Rectal smooth muscle tissue (tissue), 1 donor: ENCODE data around the gene AREL1.

Source experiments
- H3K27ac ChIP-seq: one replicate; pipeline ENCODE4 v1.7.0; 2013; ENCODE audit warnings: low read depth, low read length, inconsistent platforms
- H3K27me3 ChIP-seq: one replicate; pipeline ENCODE4 v1.7.0; 2013; ENCODE audit warnings: low read length; ENCODE audit not compliant: control insufficient read depth, insufficient read depth
- H3K36me3 ChIP-seq: one replicate; pipeline ENCODE4 v1.7.0; 2013; ENCODE audit warnings: low read length; ENCODE audit not compliant: control insufficient read depth, insufficient read depth
- H3K4me1 ChIP-seq: one replicate; pipeline ENCODE4 v1.7.0; 2013; ENCODE audit warnings: low read length; ENCODE audit not compliant: control insufficient read depth, insufficient read depth
- H3K4me3 ChIP-seq: one replicate; pipeline ENCODE4 v1.7.0; 2013; ENCODE audit warnings: low read length
- H3K9ac ChIP-seq: one replicate; pipeline ENCODE4 v1.7.0; 2013; ENCODE audit warnings: low read length

The AREL1 gene

GRCh38 chr14:74638066-74638465 is 74.8 kb downstream of the AREL1 start:
- Histone ChIP-seq H3K4me3 (no peak overlapping the region), H3K9ac (no peak overlapping the region), H3K27ac (no peak overlapping the region), H3K4me1 (no peaks in the 10 kb centered on the region), H3K36me3 (no peaks in the 10 kb centered on the region), H3K27me3 (no peaks in the 10 kb centered on the region)

- no peak overlapping the region for H3K4me3 ChIP-seq
- no peaks in the 10 kb centered on the region for H3K4me1 ChIP-seq
- no peak overlapping the region for H3K27ac ChIP-seq
- no peaks in the 10 kb centered on the region for H3K27me3 ChIP-seq
- H3K36me3 ChIP-seq: no peaks in the 10 kb centered on the region
- H3K9ac ChIP-seq: no peak overlapping the region
Measured at GRCh38 chr14:74637178-74637550, 75.7 kb downstream of the AREL1 start.

DNA sequence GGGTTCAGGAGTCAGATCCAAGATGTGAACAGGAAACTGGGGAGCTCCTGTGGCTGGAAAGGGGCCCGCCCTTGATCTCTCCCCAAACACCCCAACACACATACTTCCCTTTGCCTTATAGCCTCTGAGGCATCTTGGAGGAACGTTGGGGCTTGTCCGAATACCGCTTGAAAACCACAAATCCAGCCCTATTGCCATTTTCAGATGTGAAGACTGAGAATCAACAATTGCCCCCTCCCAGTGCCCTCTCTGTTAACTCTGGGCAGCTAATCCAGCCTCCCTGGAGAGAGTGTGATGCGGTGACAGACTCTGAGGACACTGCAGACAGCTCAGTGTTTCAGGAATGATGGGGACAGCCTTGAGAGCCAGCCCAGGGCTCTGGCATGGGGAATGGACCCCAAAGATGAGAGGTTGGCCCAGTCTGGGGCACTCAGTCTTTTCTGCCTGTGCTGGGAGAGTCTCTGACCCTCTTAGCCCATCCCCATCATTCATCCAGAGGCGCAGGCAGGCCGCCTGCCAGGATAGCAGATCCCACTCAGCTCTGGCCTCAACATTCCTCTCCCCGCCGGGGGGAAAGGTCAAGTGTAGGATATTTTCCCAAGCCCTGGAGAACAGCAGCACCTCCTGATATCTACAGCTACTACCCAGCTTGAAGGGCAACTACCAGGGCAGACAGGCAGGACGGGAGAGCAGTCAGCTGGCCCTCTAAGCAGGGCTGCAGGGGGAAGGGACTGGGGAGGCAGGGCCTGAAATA is 76.3 kb downstream of the AREL1 start:
- no peaks in the 10 kb centered on the region for H3K27me3 ChIP-seq
- H3K27ac ChIP-seq: no peak overlapping the region
- no peak overlapping the region for H3K9ac ChIP-seq
- H3K4me3 ChIP-seq: no peak overlapping the region
- H3K4me1 ChIP-seq: no peaks in the 10 kb centered on the region
- no peaks in the 10 kb centered on the region for H3K36me3 ChIP-seq

- Histone ChIP-seq H3K4me1 (no peaks in the 10 kb centered on the region), H3K27me3 (no peaks in the 10 kb centered on the region), H3K9ac (no peak overlapping the region), H3K36me3 (no peaks in the 10 kb centered on the region), H3K27ac (no peak overlapping the region), H3K4me3 (no peak overlapping the region)
Measured at GRCh38 chr14:74635847-74636246, 77.0 kb downstream of the AREL1 start.

DNA sequence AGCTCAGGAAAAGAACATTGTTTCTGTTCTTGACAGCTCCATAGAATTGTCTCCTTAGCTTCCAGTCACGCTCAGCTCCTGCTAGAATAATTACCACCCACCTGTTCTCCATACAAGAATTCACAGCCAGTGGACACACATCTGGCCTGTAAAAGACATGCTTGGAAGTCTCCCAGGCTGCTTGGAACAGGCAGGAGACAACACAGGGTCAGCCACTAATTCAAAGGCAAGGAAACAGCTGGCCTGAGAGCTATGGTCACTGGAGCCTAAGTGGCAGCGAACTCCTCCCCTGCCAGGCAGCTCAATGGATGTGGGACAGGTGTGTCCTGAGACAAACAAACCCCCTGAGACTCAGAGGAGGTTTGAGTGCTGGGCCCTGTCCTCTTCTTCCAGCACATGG is 77.9 kb downstream of the AREL1 start:
- Histone ChIP-seq H3K27me3 (no peaks in the 10 kb centered on the region), H3K9ac (no peak overlapping the region), H3K36me3 (no peaks in the 10 kb centered on the region), H3K4me1 (no peaks in the 10 kb centered on the region), H3K27ac (no peak overlapping the region), H3K4me3 (no peak overlapping the region)

GRCh38 chr14:74634481-74634880 is 78.4 kb downstream of the AREL1 start:
- Histone ChIP-seq H3K4me3 (no peak overlapping the region), H3K4me1 (no peaks in the 10 kb centered on the region), H3K27me3 (no peaks in the 10 kb centered on the region), H3K36me3 (no peaks in the 10 kb centered on the region), H3K27ac (no peak overlapping the region), H3K9ac (no peak overlapping the region)

DNA sequence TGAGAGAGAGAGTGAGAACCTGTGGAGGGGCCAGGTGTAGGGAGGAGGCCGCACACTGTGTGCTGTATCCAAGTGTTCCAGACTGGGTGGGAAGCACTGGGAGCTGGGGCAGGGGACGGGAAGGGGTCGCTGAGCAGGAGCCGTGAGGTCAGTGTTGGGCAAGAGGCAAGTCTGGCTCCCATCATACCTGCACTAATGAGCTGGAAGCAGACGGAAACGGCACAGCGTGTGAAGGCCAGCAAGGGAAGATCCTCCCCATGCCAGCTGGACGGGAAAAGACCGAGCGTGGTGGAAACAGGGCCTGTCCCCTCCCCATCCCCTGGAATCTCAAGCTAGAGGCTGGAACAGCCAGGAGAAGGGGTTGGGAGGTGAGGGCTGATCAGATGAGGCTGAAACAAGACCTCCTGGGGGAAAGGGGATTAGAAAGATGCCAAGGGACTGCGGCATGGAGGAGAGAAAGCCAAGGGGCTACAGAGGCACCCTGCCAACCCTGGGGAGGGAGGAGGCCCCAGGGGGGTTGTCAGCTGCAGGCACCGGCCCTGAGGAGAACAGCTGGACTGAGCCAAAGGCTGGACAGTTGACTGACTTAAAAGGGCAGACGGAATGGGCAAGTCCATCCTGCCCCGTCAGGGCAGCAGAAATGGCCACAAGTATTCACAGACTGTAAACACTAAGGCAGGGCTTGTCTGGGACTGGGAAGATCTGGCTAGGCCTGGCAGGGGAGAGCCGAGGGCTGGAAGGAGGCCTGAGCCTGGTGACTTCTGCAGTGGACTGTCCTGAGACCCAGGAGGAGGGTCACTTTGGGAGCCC is 81.8 kb downstream of the AREL1 start:
- Histone ChIP-seq H3K4me3 (no peak overlapping the region), H3K27me3 (no peaks in the 10 kb centered on the region), H3K27ac (no peak overlapping the region), H3K36me3 (no peaks in the 10 kb centered on the region), H3K9ac (no peak overlapping the region), H3K4me1 (no peaks in the 10 kb centered on the region)

- no peak overlapping the region for H3K27ac ChIP-seq
- no peak overlapping the region for H3K9ac ChIP-seq
- H3K4me3 ChIP-seq: no peak overlapping the region
- no peaks in the 10 kb centered on the region for H3K27me3 ChIP-seq
- no peaks in the 10 kb centered on the region for H3K36me3 ChIP-seq
- H3K4me1 ChIP-seq: no peaks in the 10 kb centered on the region
Measured at GRCh38 chr14:74628418-74628817, 84.5 kb downstream of the AREL1 start.

DNA sequence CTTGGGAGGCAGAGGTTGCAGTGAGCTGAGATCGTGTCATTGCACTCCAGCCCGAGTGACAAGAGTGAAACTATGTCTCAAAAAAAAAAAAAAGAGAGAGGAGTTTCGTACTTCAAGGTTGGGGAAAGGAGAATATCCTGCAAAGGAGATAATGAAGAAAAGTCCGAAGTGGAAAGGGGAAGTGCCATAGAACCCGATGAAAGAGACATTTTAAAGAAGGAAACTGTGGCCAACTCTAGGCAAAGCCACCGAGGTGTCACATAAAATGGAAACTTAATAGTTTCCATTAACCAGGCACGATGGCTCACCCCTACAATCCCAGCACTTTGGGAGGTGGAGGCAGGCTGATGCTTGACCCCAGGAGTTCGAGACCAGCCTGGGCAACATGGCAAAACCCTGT is 85.8 kb downstream of the AREL1 start:
- H3K27me3 ChIP-seq: no peaks in the 10 kb centered on the region
- H3K4me3 ChIP-seq: no peak overlapping the region
- no peak overlapping the region for H3K9ac ChIP-seq
- no peaks in the 10 kb centered on the region for H3K36me3 ChIP-seq
- H3K27ac ChIP-seq: no peak overlapping the region
- H3K4me1 ChIP-seq: no peaks in the 10 kb centered on the region

GRCh38 chr14:74622257-74622656 is 90.6 kb downstream of the AREL1 start:
- no peak overlapping the region for H3K27ac ChIP-seq
- H3K4me1 ChIP-seq: no peaks in the 10 kb centered on the region
- H3K27me3 ChIP-seq: no peaks in the 10 kb centered on the region
- no peak overlapping the region for H3K9ac ChIP-seq
- H3K4me3 ChIP-seq: no peak overlapping the region
- H3K36me3 ChIP-seq: no peaks in the 10 kb centered on the region

DNA sequence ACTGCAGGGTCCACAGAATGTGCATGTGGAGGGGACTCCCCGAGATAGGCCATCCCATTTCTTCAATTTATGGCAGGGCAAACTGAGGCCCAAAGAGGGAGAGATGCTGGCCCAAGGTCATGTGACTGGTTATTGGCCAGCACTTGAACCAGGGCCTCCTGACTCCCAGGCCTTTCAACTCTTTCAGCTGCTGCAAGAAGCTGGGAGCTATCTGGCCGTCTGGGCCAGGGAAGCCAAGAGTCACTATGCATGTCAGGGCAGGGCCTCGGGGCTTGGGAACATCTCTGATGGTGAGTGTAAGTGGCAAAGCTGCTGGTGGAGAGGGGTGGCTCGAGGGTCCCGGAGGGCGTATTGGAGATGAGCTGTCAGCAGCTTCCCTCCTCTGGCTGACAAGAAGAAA is 91.3 kb downstream of the AREL1 start:
- no peak overlapping the region for H3K9ac ChIP-seq
- no peaks in the 10 kb centered on the region for H3K27me3 ChIP-seq
- no peak overlapping the region for H3K4me3 ChIP-seq
- no peaks in the 10 kb centered on the region for H3K4me1 ChIP-seq
- no peak overlapping the region for H3K27ac ChIP-seq
- no peaks in the 10 kb centered on the region for H3K36me3 ChIP-seq

DNA sequence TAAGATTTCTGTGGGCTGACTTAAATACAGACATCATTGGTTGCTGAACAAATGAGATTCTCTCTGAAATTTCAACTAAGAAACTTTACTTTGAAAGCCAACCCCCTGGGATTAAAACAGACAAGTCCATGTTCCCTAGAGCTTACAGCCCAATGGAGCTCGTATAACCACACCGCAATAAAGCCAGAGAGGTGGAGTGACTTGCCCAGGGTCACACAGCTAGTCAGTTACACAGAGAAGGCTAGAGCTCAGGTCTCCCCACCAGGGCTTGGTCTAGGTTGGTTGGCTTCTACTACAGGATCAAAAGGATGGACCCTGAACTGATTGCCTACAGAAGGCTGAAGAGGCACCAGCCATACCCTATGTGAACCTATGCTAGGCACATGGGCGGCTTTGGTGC is 92.0 kb downstream of the AREL1 start:
- H3K27me3 ChIP-seq: no peaks in the 10 kb centered on the region
- no peak overlapping the region for H3K27ac ChIP-seq
- no peaks in the 10 kb centered on the region for H3K36me3 ChIP-seq
- no peak overlapping the region for H3K4me3 ChIP-seq
- no peak overlapping the region for H3K9ac ChIP-seq
- no peaks in the 10 kb centered on the region for H3K4me1 ChIP-seq

DNA sequence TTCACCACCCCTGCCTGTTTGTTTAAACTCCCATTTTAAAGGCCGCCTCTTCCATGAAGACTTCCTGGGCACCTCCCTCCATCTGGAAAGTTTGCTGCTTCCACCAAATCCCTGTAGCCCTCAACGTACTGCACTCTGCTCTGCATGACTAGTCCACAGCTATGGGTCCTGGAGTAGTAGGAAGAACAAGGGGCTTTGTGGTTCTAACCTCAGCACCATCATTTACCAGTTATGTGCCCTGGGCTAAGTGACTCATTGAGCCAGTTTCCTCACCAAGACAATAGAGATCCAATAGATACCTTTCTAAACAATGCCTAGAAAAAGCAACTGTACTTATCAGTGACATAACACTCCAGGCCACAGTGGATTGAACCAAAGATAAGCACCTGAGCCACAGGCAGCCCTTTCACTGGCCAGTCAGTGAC is 92.4 kb downstream of the AREL1 start:
- Histone ChIP-seq H3K36me3 (no peaks in the 10 kb centered on the region), H3K4me1 (no peaks in the 10 kb centered on the region), H3K27ac (no peak overlapping the region), H3K9ac (no peak overlapping the region), H3K27me3 (no peaks in the 10 kb centered on the region), H3K4me3 (no peak overlapping the region)
